NCI-H1436 (cell line): ENCODE data around the gene CDYL2.
"Not testable (repeated sequence)": the region's sequence is repeated elsewhere in the genome, so short reads cannot be mapped to it uniquely, and the experiment has no call there.

Source experiments
- DNase-seq: peaks from one replicate; lab custom pipeline; 2025; lab: John Stamatoyannopoulos, UW

Gene CDYL2

GRCh38 chr16:80670170-80670865 lies 134.1 kb downstream of the CDYL2 start:
- DNase-seq: no peak

DNA sequence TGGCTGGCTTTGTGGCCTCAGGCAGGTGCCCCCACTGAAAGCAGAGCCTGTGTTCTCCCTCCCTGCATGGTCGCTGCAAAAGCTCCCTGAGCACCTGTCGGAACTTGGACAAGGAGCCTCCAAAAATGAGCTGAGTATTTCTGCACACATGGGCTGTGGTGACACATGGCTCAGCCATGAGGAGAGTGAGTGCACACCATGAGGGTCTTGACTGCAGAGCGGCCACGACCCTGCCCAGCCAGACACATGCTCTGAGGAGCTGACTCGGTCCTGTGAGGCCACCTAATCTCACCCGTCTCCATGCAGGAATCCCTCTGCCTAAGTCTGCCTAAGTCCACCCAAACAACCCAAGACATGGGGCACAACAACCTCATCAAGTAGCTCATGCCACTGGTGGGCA lies 134.7 kb downstream of the CDYL2 start:
- DNase-seq: no peak

DNA sequence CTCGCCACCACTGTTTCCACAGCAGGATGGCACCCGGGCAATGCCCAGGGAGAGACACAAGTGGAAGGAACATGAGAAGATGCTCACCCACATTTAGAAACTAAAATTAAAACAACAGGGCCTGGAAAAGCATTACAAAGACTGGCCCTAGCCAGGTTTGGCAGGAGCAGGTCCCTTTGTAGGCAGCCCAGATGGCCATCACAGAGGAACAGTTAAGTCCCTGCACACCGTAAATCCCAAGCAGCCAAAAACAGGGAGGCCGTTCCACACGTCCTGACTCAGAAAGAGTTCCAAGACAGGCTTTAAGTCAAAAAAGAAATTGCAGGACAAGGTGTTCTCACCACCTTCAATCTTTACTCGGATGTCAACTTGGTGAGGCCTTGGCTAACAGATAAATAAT lies 136.5 kb downstream of the CDYL2 start:
- no peak for DNase-seq

GRCh38 chr16:80667251-80667560 lies 137.2 kb downstream of the CDYL2 start:
- DNase-seq: no peak

DNA sequence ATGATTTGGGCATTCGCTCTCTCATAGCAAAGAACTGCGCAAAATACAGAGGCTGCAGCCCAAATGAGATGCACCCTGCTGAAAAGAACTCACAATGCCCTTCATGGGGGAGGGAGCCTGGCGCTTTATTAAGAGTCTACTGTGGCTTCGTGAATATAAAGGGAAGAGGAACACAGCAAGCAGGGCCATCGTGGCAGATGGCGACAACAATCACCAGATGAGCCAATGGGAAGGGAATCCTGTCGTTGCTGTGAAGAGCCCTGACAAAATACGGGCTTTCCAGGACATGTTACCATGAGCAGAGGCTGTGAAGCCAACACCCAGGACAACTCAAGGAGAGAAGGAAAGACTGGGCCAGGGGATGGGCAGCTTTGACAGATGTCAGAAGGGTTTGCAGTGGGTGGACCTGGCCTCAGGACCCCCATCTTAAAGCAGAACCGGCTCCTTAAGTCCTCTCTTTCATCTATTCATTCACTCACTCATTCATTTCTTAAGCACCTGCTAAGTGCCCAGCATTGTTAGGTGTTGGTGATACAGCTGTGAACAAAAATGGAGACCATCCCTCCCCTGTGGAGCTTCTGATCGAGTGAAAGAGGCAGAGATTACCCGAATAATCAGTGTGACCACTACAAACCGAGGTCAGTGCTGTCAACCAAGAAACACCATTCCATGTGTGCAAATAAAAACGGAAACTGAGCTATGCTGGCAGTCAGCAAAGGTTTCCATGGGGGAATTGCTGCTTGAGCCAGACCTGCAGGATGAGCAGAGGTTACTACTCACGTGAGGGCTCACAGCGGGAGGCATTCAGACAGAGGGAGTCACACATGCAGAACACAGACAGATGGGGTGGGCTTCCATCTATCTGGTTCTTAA lies 137.8 kb downstream of the CDYL2 start:
- no peak for DNase-seq

DNA sequence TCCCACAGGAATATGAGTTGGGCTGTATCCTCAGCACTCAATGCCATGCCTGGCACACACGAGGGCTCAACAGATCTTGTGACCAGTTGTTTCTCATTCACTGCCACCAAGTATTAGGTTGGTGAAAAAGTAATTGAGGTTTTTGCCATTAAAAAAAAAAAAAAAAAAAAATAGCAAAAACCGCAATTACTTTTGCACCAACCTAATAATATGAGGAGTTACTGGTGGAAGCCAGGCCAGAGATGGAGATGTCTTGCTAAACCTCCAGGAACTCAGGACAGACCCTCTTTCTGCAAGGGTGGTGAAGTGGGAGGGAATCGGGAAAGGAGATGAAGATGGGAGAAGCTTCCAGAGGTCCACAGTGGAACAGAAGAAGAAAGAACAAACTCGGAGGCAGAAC lies 139.0 kb downstream of the CDYL2 start:
- DNase-seq: no peak

DNA sequence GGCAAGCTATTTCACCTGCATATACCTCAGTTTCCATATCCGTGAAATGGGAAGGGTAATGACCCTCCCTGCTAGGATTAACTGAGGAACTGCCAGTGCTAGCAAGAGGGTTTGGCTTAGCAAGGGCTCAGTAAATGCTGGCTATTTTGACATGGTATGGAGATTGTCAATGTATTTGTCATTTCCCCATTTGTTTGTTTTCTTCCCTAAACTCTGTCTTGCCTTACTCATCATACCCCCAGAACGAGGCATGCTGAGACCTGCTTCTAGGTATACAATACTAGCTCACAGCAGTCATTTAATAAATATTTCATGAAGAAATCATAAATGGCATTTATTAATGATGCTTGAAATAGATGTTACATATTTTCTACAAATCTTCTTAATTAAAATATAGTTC lies 139.6 kb downstream of the CDYL2 start:
- no peak for DNase-seq

- DNase-seq: no peak
Observed at GRCh38 chr16:80664226-80664625, 140.2 kb downstream of the CDYL2 start.

- DNase-seq: no peak
Observed at GRCh38 chr16:80663078-80663477, 141.3 kb downstream of the CDYL2 start.

GRCh38 chr16:80659865-80660264 lies 144.5 kb downstream of the CDYL2 start:
- no peak for DNase-seq

GRCh38 chr16:80656711-80657150 lies 147.7 kb downstream of the CDYL2 start:
- DNase-seq: no peak

DNA sequence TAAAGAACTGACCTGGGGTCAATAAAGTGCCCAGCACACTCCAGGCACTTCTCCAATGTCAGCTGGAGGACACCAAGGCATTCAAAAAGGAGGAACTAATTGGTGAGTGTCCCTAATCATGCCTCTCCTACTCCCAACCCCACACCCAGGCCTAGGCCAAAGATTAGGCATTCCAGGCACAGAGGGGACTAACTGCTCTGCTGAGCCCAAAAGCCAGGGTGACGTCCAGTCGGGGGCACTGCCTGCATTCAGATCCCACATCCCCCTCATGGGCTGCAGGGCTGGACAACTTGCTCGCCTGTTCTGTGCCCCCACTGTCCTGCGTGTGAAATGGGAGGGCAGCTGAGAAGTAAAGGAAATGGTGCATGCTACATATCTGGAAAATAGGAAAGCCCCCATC lies 148.2 kb downstream of the CDYL2 start:
- DNase-seq: no peak

GRCh38 chr16:80655751-80656150 lies 148.6 kb downstream of the CDYL2 start:
- DNase-seq: no peak

DNA sequence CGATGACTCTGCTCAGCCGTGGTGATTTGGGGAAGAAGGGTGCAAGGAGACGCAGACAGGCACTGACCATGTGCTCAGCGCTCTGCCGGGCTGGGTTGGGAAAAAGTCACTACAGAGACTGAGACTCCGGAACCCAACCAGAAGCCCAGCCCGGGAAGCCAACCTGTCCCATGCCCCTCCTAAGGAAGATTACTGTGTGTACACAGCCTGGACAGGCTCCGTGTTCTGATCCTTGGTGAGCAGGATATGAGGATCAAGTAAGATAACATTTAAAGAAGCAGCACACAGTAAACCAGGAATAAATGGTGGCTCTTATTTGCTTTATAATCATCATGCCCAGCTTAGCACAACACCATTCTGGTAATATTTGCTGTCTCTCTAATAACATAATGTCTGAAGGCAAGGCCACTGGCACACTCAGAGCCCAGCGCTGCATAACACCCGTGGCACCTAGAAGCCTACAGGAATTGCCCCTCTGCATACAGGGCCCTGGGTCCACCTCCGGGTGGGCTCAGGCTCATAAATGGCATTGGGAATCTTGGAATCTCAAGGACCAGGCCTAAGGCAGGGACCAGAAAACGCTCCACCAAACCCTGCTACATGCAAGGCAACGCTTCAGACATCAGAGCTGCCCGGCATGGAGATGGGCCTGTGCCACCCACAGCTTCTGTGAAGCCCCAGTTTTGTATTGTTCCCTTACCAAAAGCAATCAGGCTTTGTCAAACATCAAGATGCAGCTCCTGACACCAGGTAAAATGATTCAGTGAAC lies 150.1 kb downstream of the CDYL2 start:
- no peak for DNase-seq

DNA sequence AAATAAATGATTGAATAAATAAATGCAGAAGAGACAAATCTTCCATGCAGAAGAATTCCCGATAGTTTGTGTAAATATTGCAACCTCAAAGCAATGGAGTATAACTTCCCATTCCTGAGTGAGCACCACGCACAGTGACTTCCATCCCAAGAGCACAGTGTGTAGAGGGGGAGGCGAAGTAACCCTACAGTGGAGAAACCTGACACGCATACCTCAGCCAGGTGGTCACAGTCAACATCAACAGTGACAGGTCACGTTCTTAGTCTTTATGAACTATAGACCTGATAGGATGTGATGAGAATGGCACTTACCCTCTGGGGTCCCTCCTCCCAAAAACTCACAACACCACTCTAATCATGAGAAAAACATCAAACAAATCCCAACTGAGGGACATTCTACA lies 152.0 kb downstream of the CDYL2 start:
- no peak for DNase-seq

DNA sequence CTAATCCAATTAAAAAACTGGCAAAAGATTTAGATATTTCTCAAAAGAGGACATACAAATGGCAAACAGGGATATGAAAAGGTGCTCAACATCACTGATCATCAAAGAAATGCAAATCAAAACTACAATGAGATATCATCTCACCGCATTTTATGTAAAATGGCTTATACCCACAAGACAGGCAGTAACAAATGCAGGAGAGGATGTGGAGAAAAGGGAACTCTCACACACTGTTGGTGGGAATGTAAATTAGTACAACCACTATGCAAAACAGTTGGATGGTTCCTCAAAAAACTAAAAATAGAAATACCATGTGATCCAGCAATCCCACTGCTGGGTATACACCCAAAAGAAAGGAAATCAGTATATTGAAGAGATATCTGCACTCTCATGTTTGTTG lies 154.1 kb downstream of the CDYL2 start:
- DNase-seq: not testable (repeated sequence)

GRCh38 chr16:80640316-80640715 lies 164.1 kb downstream of the CDYL2 start:
- no peak for DNase-seq

- no peak for DNase-seq
Observed at GRCh38 chr16:80639636-80640035, 164.8 kb downstream of the CDYL2 start.

DNA sequence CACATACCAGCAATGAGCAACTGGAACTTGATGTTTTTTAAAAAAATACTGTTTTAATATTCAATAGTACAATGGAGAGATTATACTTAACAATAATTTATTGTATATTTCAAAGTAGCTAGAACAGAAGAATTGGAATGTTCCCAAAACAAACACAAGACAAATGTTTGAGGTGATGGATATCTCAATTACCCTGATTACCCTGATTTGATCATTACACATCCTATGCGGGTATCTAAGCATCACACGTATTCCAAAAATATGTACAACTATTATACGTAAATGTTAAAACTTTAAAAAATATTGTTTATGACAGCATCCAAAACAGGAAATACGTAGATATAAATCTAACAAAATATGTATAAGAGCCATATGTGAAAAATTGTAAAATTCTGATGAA lies 166.8 kb downstream of the CDYL2 start:
- no peak for DNase-seq

GRCh38 chr16:80631581-80631980 lies 172.8 kb downstream of the CDYL2 start:
- DNase-seq: no peak

GRCh38 chr16:80628254-80628653 lies 176.1 kb downstream of the CDYL2 start:
- no peak for DNase-seq

DNA sequence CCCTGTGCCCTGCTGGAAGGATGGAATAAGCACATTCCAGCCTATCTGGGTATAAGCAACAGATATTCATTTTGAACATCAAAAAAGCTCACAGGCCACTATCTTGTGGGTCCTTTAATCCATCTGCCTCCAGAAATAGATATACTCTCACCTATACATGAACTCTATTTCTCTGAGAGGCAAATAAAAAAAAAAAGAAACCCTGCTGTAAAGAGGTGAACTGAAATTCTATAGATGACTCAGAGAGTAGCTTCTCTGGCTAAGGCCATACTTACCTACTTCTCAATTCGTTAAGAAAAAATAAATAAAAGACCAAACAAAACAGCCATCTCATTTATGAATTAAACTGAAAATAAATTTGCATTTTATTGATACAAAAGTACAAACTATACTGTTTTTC lies 177.3 kb downstream of the CDYL2 start:
- DNase-seq: no peak

- DNase-seq: no peak
Observed at GRCh38 chr16:80623376-80623775, 181.0 kb downstream of the CDYL2 start.
